GM23338 (cell line): ENCODE measurements around the gene SPINK5. TPM values are rescaled to one million over a fixed set of nuclear protein-coding genes. Genes with fewer than 3 reads are reported as not detected.

Experiments
- ATAC-seq: fragments of 200-7000 bp; cut with Tn5 transposase; 3 replicates; pipeline ENCODE4 v1.9.1; 2020
- DNase-seq: peaks from one replicate; pipeline ENCODE4 v3.0.0-alpha.2; 2015; ENCODE audit warnings: low spot score
- H2AFZ ChIP-seq: fragments of 200-600 bp; sonication (generic); 2 replicates; pipeline ENCODE4 v1.8.0; 2016; ENCODE audit warnings: antibody characterized with exemption, mild to moderate bottlenecking, moderate library complexity
- H3F3A ChIP-seq: fragments of 200-600 bp; sonication (generic); replicated peaks from 2 replicates; pipeline ENCODE4 v1.8.0; 2017; ENCODE audit warnings: antibody characterized with exemption, mixed run types, low read depth
- H3K27ac ChIP-seq: fragments of 200-600 bp; sonication (generic); 2 replicates; pipeline ENCODE4 v1.6.1; 2016; ENCODE audit warnings: low read depth
- H3K27me3 ChIP-seq: fragments of 200-600 bp; sonication (generic); 2 replicates; pipeline ENCODE4 v1.8.0; 2016; ENCODE audit warnings: mild to moderate bottlenecking, mixed run types, moderate library complexity; ENCODE audit not compliant: insufficient read depth
- H3K36me3 ChIP-seq: fragments of 200-600 bp; sonication (generic); 2 replicates; pipeline ENCODE4 v1.8.0; 2016; ENCODE audit warnings: mild to moderate bottlenecking; ENCODE audit not compliant: insufficient read depth
- H3K4me1 ChIP-seq: fragments of 200-600 bp; sonication (generic); 2 replicates; pipeline ENCODE4 v1.8.0; 2016; ENCODE audit warnings: mild to moderate bottlenecking, moderate library complexity; ENCODE audit not compliant: insufficient read depth
- H3K4me2 ChIP-seq: fragments of 200-600 bp; sonication (generic); 2 replicates; pipeline ENCODE4 v1.7.1; 2017; ENCODE audit warnings: mixed run types
- H3K4me3 ChIP-seq: fragments of 200-600 bp; sonication (generic); 2 replicates; pipeline ENCODE4 v1.6.1; 2016; ENCODE audit warnings: mixed run types
- H3K79me2 ChIP-seq: fragments of 200-600 bp; sonication (generic); replicated peaks from 2 replicates; pipeline ENCODE4 v1.8.0; 2017; ENCODE audit warnings: mild to moderate bottlenecking; ENCODE audit not compliant: insufficient read depth
- H3K9me2 ChIP-seq: fragments of 200-600 bp; sonication (generic); 2 replicates; pipeline ENCODE4 v1.8.0; 2017; ENCODE audit not compliant: insufficient read depth
- H4K20me1 ChIP-seq: fragments of 200-600 bp; sonication (generic); replicated peaks from 2 replicates; pipeline ENCODE4 v1.8.0; 2017; ENCODE audit warnings: mild to moderate bottlenecking; ENCODE audit not compliant: insufficient read depth
- H3K27ac Mint-ChIP-seq: 2 replicates; pipeline ENCODE4 v1.8.0; 2020; ENCODE audit warnings: inconsistent platforms, mild to moderate bottlenecking, moderate library complexity, mixed read lengths
- H3K27me3 Mint-ChIP-seq: 3 replicates; pipeline ENCODE4 v1.8.0; 2022; ENCODE audit warnings: low read depth, mild to moderate bottlenecking, moderate library complexity, mixed read lengths, inconsistent platforms; ENCODE audit not compliant: insufficient read depth, poor library complexity
- H3K36me3 Mint-ChIP-seq: 3 replicates; pipeline ENCODE4 v1.8.0; 2021; ENCODE audit warnings: low read depth, mild to moderate bottlenecking, inconsistent platforms, moderate library complexity, mixed read lengths
- H3K4me1 Mint-ChIP-seq: 3 replicates; pipeline ENCODE4 v1.8.0; 2020; ENCODE audit warnings: mild to moderate bottlenecking, inconsistent platforms, mixed read lengths
- H3K4me3 Mint-ChIP-seq: 3 replicates; pipeline ENCODE4 v1.8.0; 2021; ENCODE audit warnings: moderate library complexity, mild to moderate bottlenecking, inconsistent platforms, mixed read lengths
- H3K9me3 Mint-ChIP-seq: 3 replicates; pipeline ENCODE4 v1.8.0; 2020; ENCODE audit warnings: moderate library complexity, mild to moderate bottlenecking, inconsistent platforms, mixed read lengths
- CREB1 ChIP-seq: fragments of 250-450 bp; sonication (Bioruptor Pico); IDR thresholded peaks from 2 replicates; pipeline ENCODE4 v1.5.0; 2020; ENCODE audit warnings: low read depth, mild to moderate bottlenecking, moderate library complexity
- CTCF ChIP-seq, 2 experiments: fragments of 200-600 bp in 1 of 2; sonication (generic) in 1 of 2; conservative IDR thresholded peaks; 2 replicates each; pipeline versions ENCODE4 v1.5.1 to v1.6.1; 2016 to 2017; ENCODE audit warnings: antibody characterized with exemption in 2 of 2, low read depth in 2 of 2, mild to moderate bottlenecking in 2 of 2, moderate library complexity in 1 of 2
- ETS1 ChIP-seq: IDR thresholded peaks from 2 replicates; pipeline ENCODE4 v1.6.1; 2016; ENCODE audit warnings: antibody characterized with exemption
- EZH2 ChIP-seq: fragments of 200-600 bp; sonication (generic); IDR thresholded peaks from one replicate; pipeline ENCODE4 v1.8.0; 2017; ENCODE audit warnings: antibody characterized with exemption, mild to moderate bottlenecking, low read depth; ENCODE audit not compliant: unreplicated experiment
- EZH2phosphoT487 ChIP-seq: fragments of 200-600 bp; sonication (generic); IDR thresholded peaks from one replicate; pipeline ENCODE4 v1.8.1; 2018; ENCODE audit warnings: antibody characterized with exemption; ENCODE audit not compliant: unreplicated experiment
- JUNB ChIP-seq: IDR thresholded peaks from one replicate; pipeline ENCODE4 v1.6.1; 2016; ENCODE audit warnings: antibody characterized with exemption; ENCODE audit not compliant: unreplicated experiment
- NANOG ChIP-seq: IDR thresholded peaks from 2 replicates; pipeline ENCODE4 v1.6.1; 2016; ENCODE audit warnings: antibody characterized with exemption, borderline replicate concordance
- POLR2AphosphoS5 ChIP-seq: IDR thresholded peaks from 2 replicates; pipeline ENCODE4 v1.6.1; 2016; ENCODE audit warnings: antibody characterized with exemption, low read depth
- REST ChIP-seq: IDR thresholded peaks from one replicate; pipeline ENCODE4 v1.6.1; 2018; ENCODE audit warnings: antibody characterized with exemption; ENCODE audit not compliant: unreplicated experiment
- STAT1 ChIP-seq: IDR thresholded peaks from one replicate; pipeline ENCODE4 v1.6.1; 2016; ENCODE audit warnings: antibody characterized with exemption; ENCODE audit not compliant: unreplicated experiment
- ZNF114 ChIP-seq: fragments of 250-450 bp; sonication (Bioruptor Pico); IDR thresholded peaks from 2 replicates; pipeline ENCODE4 v1.5.0; 2020; ENCODE audit warnings: mild to moderate bottlenecking, moderate library complexity
- ZNF331 ChIP-seq: fragments of 250-450 bp; sonication (Bioruptor Pico); IDR thresholded peaks from 2 replicates; pipeline ENCODE4 v1.5.0; 2020; ENCODE audit warnings: low read depth, mild to moderate bottlenecking, moderate library complexity
- polyA plus RNA-seq: library from polyadenylated mRNA; unstranded; fragments of >200 nt; fragmentation: Nextera tagmentation; extraction: Ambion mirVana; gene quantifications from 2 replicates; pipeline ENCODE4 v1.2.1, GENCODE V29; 2016
- total RNA-seq: library from RNA; depleted of rRNA; stranded (reverse); fragments of >200 nt; shearing (Covaris generic); gene quantifications from 2 replicates; pipeline ENCODE4 v1.2.3, GENCODE V29; 2014
- TF ChIP-seq, protein P1 (sequence below): fragments of 250-450 bp; sonication (Bioruptor Pico); IDR thresholded peaks from 2 replicates; pipeline ENCODE4 v1.5.0; 2020; ENCODE audit warnings: mild to moderate bottlenecking, moderate library complexity

SPINK5 gene
- total and polyA plus RNA-seq, 2 experiments from 2014 or later: 4.5 to 8.8 TPM

DNA sequence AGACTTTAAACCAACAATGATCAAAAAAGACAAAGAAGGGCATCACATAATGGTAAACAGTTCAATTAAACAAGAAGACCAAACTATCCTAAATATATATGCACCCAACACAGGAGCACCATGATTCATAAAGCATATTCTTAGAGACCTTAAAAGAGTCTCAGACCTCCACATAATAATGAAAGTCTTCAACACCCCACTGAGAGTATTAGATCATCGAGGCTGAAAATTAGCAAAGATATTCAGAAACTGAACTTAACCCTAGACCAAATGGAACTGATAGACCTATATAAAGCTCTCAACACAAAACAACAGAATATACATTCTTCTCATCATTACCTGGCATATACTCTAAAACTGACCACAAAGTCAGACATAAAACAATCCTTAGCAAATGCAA lies 92.8 kb downstream of the SPINK5 start:
- H3K4me1 Mint-ChIP-seq: peaks cover 3% of the 10 kb centered on the region; the same call in 2 of the 3 replicates
- no peak overlapping the region for H3K27ac Mint-ChIP-seq

More for the DNA sequence above, 92.8 kb downstream of the SPINK5 start:
- ATAC-seq (no peak), DNase-seq (no peak)
- no peaks in the 10 kb centered on the region for H3F3A ChIP-seq
- H3K4me3 Mint-ChIP-seq: no peak overlapping the region
- no peak overlapping the region for H2AFZ ChIP-seq
- TF ChIP-seq JUNB (no peak), EZH2 (no peak), ETS1 (no peak), CTCF (conservative IDR thresholded peaks at IDR 0.05; ENCODE audit: low read depth in 2 of 2) (no peak), POLR2AphosphoS5 (no peak), EZH2phosphoT487 (no peak), ZNF114 (CRISPR knock-in tag) (no peak), CREB1 (CRISPR knock-in tag) (no peak), STAT1 (no peak), NANOG (no peak), ZNF331 (CRISPR knock-in tag) (no peak), REST (no peak)
- TF ChIP-seq, protein P1, sequence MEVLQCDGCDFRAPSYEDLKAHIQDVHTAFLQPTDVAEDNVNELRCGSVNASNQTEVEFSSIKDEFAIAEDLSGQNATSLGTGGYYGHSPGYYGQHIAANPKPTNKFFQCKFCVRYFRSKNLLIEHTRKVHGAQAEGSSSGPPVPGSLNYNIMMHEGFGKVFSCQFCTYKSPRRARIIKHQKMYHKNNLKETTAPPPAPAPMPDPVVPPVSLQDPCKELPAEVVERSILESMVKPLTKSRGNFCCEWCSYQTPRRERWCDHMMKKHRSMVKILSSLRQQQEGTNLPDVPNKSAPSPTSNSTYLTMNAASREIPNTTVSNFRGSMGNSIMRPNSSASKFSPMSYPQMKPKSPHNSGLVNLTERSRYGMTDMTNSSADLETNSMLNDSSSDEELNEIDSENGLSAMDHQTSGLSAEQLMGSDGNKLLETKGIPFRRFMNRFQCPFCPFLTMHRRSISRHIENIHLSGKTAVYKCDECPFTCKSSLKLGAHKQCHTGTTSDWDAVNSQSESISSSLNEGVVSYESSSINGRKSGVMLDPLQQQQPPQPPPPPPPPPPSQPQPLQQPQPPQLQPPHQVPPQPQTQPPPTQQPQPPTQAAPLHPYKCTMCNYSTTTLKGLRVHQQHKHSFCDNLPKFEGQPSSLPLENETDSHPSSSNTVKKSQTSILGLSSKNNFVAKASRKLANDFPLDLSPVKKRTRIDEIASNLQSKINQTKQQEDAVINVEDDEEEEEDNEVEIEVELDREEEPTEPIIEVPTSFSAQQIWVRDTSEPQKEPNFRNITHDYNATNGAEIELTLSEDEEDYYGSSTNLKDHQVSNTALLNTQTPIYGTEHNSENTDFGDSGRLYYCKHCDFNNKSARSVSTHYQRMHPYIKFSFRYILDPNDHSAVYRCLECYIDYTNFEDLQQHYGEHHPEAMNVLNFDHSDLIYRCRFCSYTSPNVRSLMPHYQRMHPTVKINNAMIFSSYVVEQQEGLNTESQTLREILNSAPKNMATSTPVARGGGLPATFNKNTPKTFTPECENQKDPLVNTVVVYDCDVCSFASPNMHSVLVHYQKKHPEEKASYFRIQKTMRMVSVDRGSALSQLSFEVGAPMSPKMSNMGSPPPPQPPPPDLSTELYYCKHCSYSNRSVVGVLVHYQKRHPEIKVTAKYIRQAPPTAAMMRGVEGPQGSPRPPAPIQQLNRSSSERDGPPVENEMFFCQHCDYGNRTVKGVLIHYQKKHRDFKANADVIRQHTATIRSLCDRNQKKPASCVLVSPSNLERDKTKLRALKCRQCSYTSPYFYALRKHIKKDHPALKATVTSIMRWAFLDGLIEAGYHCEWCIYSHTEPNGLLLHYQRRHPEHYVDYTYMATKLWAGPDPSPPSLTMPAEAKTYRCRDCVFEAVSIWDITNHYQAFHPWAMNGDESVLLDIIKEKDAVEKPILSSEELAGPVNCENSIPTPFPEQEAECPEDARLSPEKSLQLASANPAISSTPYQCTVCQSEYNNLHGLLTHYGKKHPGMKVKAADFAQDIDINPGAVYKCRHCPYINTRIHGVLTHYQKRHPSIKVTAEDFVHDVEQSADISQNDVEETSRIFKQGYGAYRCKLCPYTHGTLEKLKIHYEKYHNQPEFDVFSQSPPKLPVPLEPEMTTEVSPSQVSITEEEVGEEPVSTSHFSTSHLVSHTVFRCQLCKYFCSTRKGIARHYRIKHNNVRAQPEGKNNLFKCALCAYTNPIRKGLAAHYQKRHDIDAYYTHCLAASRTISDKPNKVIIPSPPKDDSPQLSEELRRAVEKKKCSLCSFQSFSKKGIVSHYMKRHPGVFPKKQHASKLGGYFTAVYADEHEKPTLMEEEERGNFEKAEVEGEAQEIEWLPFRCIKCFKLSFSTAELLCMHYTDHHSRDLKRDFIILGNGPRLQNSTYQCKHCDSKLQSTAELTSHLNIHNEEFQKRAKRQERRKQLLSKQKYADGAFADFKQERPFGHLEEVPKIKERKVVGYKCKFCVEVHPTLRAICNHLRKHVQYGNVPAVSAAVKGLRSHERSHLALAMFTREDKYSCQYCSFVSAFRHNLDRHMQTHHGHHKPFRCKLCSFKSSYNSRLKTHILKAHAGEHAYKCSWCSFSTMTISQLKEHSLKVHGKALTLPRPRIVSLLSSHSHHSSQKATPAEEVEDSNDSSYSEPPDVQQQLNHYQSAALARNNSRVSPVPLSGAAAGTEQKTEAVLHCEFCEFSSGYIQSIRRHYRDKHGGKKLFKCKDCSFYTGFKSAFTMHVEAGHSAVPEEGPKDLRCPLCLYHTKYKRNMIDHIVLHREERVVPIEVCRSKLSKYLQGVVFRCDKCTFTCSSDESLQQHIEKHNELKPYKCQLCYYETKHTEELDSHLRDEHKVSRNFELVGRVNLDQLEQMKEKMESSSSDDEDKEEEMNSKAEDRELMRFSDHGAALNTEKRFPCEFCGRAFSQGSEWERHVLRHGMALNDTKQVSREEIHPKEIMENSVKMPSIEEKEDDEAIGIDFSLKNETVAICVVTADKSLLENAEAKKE (CRISPR knock-in tag): no peak
- no peaks in the 10 kb centered on the region for H3K27me3 ChIP-seq
- peaks cover 2% of the 10 kb centered on the region; the same call in 1 of the 3 replicates for H3K9me3 Mint-ChIP-seq
- H3K4me1 ChIP-seq: no peaks in the 10 kb centered on the region
- H3K36me3 Mint-ChIP-seq: no peaks in the 10 kb centered on the region
- no peak overlapping the region for H3K27ac ChIP-seq
- no peak overlapping the region for H3K4me2 ChIP-seq
- no peaks in the 10 kb centered on the region for H3K36me3 ChIP-seq
- no peaks in the 10 kb centered on the region for H3K9me2 ChIP-seq
- no peak overlapping the region for H3K4me3 ChIP-seq
- H4K20me1 ChIP-seq: no peaks in the 10 kb centered on the region
- H3K27me3 Mint-ChIP-seq: no peaks in the 10 kb centered on the region
- H3K79me2 ChIP-seq: no peaks in the 10 kb centered on the region
